ENCODE measurements around the gene SLC49A3. TPM values are rescaled to one million over a fixed set of nuclear protein-coding genes. Genes with fewer than 3 reads are reported as not detected.
"Not testable (repeated sequence)": the region's sequence is repeated elsewhere in the genome, so short reads cannot be mapped to it uniquely, and the experiment has no call there.

SLC49A3 gene
- total RNA-seq, 4 donors from 2014 or later: 5.9 to 18.0 (median 14.3) TPM

GRCh38 chr4:702618-703048 is 13.7 kb upstream of the SLC49A3 start:
- H3K36me3 ChIP-seq: no peaks in the 10 kb centered on the region

GRCh38 chr4:700587-701264 is 11.8 kb upstream of the SLC49A3 start:
- TF ChIP-seq CTCF (IDR thresholded peaks at IDR 0.05) (no peak), POLR2A (IDR thresholded peaks at IDR 0.05) (no peak), EP300 (IDR thresholded peaks at IDR 0.05) (no peak)
- Histone ChIP-seq H3K27me3 (no peaks in the 10 kb centered on the region), H3K27ac (no peak overlapping the region), H3K36me3 (no peaks in the 10 kb centered on the region), H3K4me3 (no peak overlapping the region), H3K4me1 (peaks cover 0 to 7% (median 2%) of the 10 kb centered on the region in 4 donors), H3K9me3 (no peaks in the 10 kb centered on the region)
- DNase-seq (ENCODE audit: low spot score in 2 of 2): no peak
- WGBS, 2 donors: 71 to 76% methylated on average over 14 to 16 of the region's 16 CpGs

More at GRCh38 chr4:702618-703048, 13.7 kb upstream of the SLC49A3 start:
- H3K9me3 ChIP-seq: no peaks in the 10 kb centered on the region
- 86 to 94% methylated on average over 7 of the region's 7 CpGs for WGBS, 2 donors
- H3K4me3 ChIP-seq: no peak overlapping the region
- TF ChIP-seq POLR2A (IDR thresholded peaks at IDR 0.05): no peak
- no peak for TF ChIP-seq CTCF (IDR thresholded peaks at IDR 0.05)
- TF ChIP-seq EP300 (IDR thresholded peaks at IDR 0.05): no peak
- DNase-seq (ENCODE audit: low spot score in 2 of 2): no peak
- H3K4me1 ChIP-seq: peaks cover 0 to 21% (median 7%) of the 10 kb centered on the region in 4 donors
- no peak overlapping the region for H3K27ac ChIP-seq
- no peaks in the 10 kb centered on the region for H3K27me3 ChIP-seq

GRCh38 chr4:699816-700580 is 11.0 kb upstream of the SLC49A3 start:
- DNase-seq (ENCODE audit: low spot score in 2 of 2): no peak
- Histone ChIP-seq H3K4me3 (no peak overlapping the region), H3K9me3 (no peaks in the 10 kb centered on the region), H3K27ac (peak overlapping the region in 1 of 4 donors; percentile 26), H3K4me1 (peaks cover 0 to 3% (median under 1%) of the 10 kb centered on the region in 4 donors), H3K27me3 (no peaks in the 10 kb centered on the region), H3K36me3 (no peaks in the 10 kb centered on the region)
- no peak for TF ChIP-seq POLR2A (IDR thresholded peaks at IDR 0.05)
- no peak for TF ChIP-seq CTCF (IDR thresholded peaks at IDR 0.05)
- WGBS, 2 donors: 82 to 84% methylated on average over 27 of the region's 27 CpGs

- H3K9me3 ChIP-seq; H3K27me3 ChIP-seq; H3K4me1 ChIP-seq; H3K4me3 ChIP-seq; DNase-seq (ENCODE audit: low spot score in 2 of 2); H3K27ac ChIP-seq; H3K36me3 ChIP-seq: not testable (repeated sequence)
- 87 to 88% methylated on average over 12 of the region's 12 CpGs for WGBS, 2 donors
Observed at GRCh38 chr4:694341-694940, 5.5 kb upstream of the SLC49A3 start.

GRCh38 chr4:692771-693554 is 4.0 kb upstream of the SLC49A3 start:
- Histone ChIP-seq H3K4me1 (peaks cover 0 to 22% (median 11%) of the 10 kb centered on the region in 4 donors), H3K27ac (no peak overlapping the region), H3K4me3 (no peak overlapping the region), H3K36me3 (no peaks in the 10 kb centered on the region), H3K9me3 (no peaks in the 10 kb centered on the region), H3K27me3 (peaks cover 0 to 11% of the 10 kb centered on the region in 2 donors)
- no peak for DNase-seq (ENCODE audit: low spot score in 2 of 2)
- no peak for TF ChIP-seq EP300 (IDR thresholded peaks at IDR 0.05)
- TF ChIP-seq POLR2A (IDR thresholded peaks at IDR 0.05): no peak
- no peak for TF ChIP-seq CTCF (IDR thresholded peaks at IDR 0.05)
- 77 to 81% methylated on average over 32 of the region's 32 CpGs for WGBS, 2 donors

All from tibial nerve (tissue), 4 donors.